ENCODE results near the gene ALDH1A1. TPM values are rescaled to one million over a fixed set of nuclear protein-coding genes. Genes with fewer than 3 reads are reported as not detected.
"Not testable (repeated sequence)": the region's sequence is repeated elsewhere in the genome, so short reads cannot be mapped to it uniquely, and the experiment has no call there.

ALDH1A1 gene
- polyA plus RNA-seq, 3 donors: 271 to 288 (median 273) TPM

- no peak for DNase-seq (ENCODE audit: extremely low read depth in 1 of 11, low read depth in 9 of 11, low spot score in 4 of 11)
Measured at GRCh38 chr9:72951520-72952380, 1.1 kb downstream of the ALDH1A1 start.

GRCh38 chr9:72950875-72951442 lies 1.9 kb downstream of the ALDH1A1 start:
- no peak for DNase-seq (ENCODE audit: extremely low read depth in 1 of 11, low read depth in 9 of 11, low spot score in 4 of 11)

GRCh38 chr9:72949918-72950325 lies 2.9 kb downstream of the ALDH1A1 start:
- no peak for DNase-seq (ENCODE audit: extremely low read depth in 1 of 11, low read depth in 9 of 11, low spot score in 4 of 11)

GRCh38 chr9:72949244-72949582 lies 3.6 kb downstream of the ALDH1A1 start:
- DNase-seq (ENCODE audit: extremely low read depth in 1 of 11, low read depth in 9 of 11, low spot score in 4 of 11): no peak

GRCh38 chr9:72948575-72949243 lies 4.1 kb downstream of the ALDH1A1 start:
- DNase-seq (ENCODE audit: extremely low read depth in 1 of 11, low read depth in 9 of 11, low spot score in 4 of 11): no peak

- no peak for DNase-seq (ENCODE audit: extremely low read depth in 1 of 11, low read depth in 9 of 11, low spot score in 4 of 11)
Measured at GRCh38 chr9:72947984-72948465, 4.8 kb downstream of the ALDH1A1 start.

GRCh38 chr9:72946821-72947220 lies 6.0 kb downstream of the ALDH1A1 start:
- DNase-seq (ENCODE audit: extremely low read depth in 1 of 11, low read depth in 9 of 11, low spot score in 4 of 11): no peak

GRCh38 chr9:72946318-72946717 lies 6.5 kb downstream of the ALDH1A1 start:
- no peak for DNase-seq (ENCODE audit: extremely low read depth in 1 of 11, low read depth in 9 of 11, low spot score in 4 of 11)

- no peak for DNase-seq (ENCODE audit: extremely low read depth in 1 of 11, low read depth in 9 of 11, low spot score in 4 of 11)
Measured at GRCh38 chr9:72945391-72945790, 7.5 kb downstream of the ALDH1A1 start.

- no peak for DNase-seq (ENCODE audit: extremely low read depth in 1 of 11, low read depth in 9 of 11, low spot score in 4 of 11)
Measured at GRCh38 chr9:72943844-72944462, 8.9 kb downstream of the ALDH1A1 start.

- DNase-seq (ENCODE audit: extremely low read depth in 1 of 11, low read depth in 9 of 11, low spot score in 4 of 11): no peak
Measured at GRCh38 chr9:72942451-72942850, 10.4 kb downstream of the ALDH1A1 start.

GRCh38 chr9:72939581-72939980 lies 13.3 kb downstream of the ALDH1A1 start:
- not testable (repeated sequence) for DNase-seq (ENCODE audit: extremely low read depth in 1 of 11, low read depth in 9 of 11, low spot score in 4 of 11)

- DNase-seq (ENCODE audit: extremely low read depth in 1 of 11, low read depth in 9 of 11, low spot score in 4 of 11): no peak
Measured at GRCh38 chr9:72937545-72937944, 15.3 kb downstream of the ALDH1A1 start.

GRCh38 chr9:72936679-72937078 lies 16.2 kb downstream of the ALDH1A1 start:
- no peak for DNase-seq (ENCODE audit: extremely low read depth in 1 of 11, low read depth in 9 of 11, low spot score in 4 of 11)

GRCh38 chr9:72936266-72936665 lies 16.6 kb downstream of the ALDH1A1 start:
- no peak for DNase-seq (ENCODE audit: extremely low read depth in 1 of 11, low read depth in 9 of 11, low spot score in 4 of 11)

- no peak for DNase-seq (ENCODE audit: extremely low read depth in 1 of 11, low read depth in 9 of 11, low spot score in 4 of 11)
Measured at GRCh38 chr9:72935595-72935994, 17.3 kb downstream of the ALDH1A1 start.

GRCh38 chr9:72933730-72934665 lies 18.9 kb downstream of the ALDH1A1 start:
- no peak for DNase-seq (ENCODE audit: extremely low read depth in 1 of 11, low read depth in 9 of 11, low spot score in 4 of 11)

GRCh38 chr9:72932619-72933018 lies 20.2 kb downstream of the ALDH1A1 start:
- no peak for DNase-seq (ENCODE audit: extremely low read depth in 1 of 11, low read depth in 9 of 11, low spot score in 4 of 11)

- no peak for DNase-seq (ENCODE audit: extremely low read depth in 1 of 11, low read depth in 9 of 11, low spot score in 4 of 11)
Measured at GRCh38 chr9:72931897-72932296, 21.0 kb downstream of the ALDH1A1 start.
